ENCODE results near the gene CPT1A. TPM values are rescaled to one million over a fixed set of nuclear protein-coding genes. Genes with fewer than 3 reads are reported as not detected.

The CPT1A gene
- total RNA-seq, 1 experiment from 2014 or later = 6.3 TPM

DNA sequence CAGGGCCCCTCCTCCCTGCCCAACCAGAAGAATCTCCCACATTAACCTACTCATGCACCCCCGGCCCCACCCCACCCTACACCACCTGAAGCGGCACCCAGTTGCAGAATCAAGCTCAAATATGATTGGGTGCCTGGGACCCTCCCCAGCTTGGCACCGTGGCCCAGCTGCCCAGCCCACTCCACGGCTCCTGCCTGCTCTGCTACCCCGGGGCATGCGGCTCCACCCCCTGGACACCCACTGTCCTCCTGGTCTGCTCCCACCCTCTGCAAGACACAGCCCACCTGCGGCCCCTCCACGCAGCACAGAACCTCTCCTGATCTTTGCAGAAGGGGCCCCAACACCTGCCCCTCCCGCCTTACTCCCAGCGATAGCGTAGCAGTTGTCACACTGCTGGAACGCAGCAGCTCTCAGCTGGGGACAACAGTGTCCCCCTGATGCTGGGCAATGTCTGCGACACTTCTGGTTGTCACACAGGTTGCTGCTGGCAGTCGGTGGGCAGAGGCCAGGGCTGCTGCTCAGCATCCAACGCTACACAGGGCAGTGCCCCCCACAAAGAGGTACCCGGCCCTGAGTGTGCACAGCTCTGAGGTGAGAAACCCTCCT, 58.4 kb downstream of the CPT1A start:
- intact Hi-C loops (cut with micrococcal nuclease; ENCODE audit: unreplicated experiment) = no loop called here
- Mint-ChIP-seq H3K36me3 (ENCODE audit: insufficient read depth, unreplicated experiment) (peaks cover 6% of the 10 kb centered on the region), H3K9me3 (ENCODE audit: unreplicated experiment) (no peaks in the 10 kb centered on the region), H3K4me3 (ENCODE audit: unreplicated experiment) (no peak overlapping the region), H3K27me3 (ENCODE audit: insufficient read depth, unreplicated experiment) (no peaks in the 10 kb centered on the region), H3K4me1 (ENCODE audit: low read depth, unreplicated experiment) (no peaks in the 10 kb centered on the region), H3K27ac (ENCODE audit: unreplicated experiment) (no peak overlapping the region)
- no peaks in the 10 kb centered on the region for H3K9me3 ChIP-seq
- no peaks in the 10 kb centered on the region for H3K36me3 ChIP-seq (ENCODE audit: control insufficient read depth, insufficient read depth, low read length)
- no peak for DNase-seq
- BruUV-seq (replicated peaks) = no TSS peak
- TF ChIP-seq, protein P1, sequence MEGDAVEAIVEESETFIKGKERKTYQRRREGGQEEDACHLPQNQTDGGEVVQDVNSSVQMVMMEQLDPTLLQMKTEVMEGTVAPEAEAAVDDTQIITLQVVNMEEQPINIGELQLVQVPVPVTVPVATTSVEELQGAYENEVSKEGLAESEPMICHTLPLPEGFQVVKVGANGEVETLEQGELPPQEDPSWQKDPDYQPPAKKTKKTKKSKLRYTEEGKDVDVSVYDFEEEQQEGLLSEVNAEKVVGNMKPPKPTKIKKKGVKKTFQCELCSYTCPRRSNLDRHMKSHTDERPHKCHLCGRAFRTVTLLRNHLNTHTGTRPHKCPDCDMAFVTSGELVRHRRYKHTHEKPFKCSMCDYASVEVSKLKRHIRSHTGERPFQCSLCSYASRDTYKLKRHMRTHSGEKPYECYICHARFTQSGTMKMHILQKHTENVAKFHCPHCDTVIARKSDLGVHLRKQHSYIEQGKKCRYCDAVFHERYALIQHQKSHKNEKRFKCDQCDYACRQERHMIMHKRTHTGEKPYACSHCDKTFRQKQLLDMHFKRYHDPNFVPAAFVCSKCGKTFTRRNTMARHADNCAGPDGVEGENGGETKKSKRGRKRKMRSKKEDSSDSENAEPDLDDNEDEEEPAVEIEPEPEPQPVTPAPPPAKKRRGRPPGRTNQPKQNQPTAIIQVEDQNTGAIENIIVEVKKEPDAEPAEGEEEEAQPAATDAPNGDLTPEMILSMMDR (IDR thresholded peaks at IDR 0.05; ENCODE audit: insufficient read depth in 1 of 2, low read depth in 1 of 2, low read length in 1 of 2, severe bottlenecking in 1 of 2, unreplicated experiment in 1 of 2) = no peak
- H3K4me1 ChIP-seq = peaks cover 8% of the 10 kb centered on the region; the same call in 1 of the 2 replicates
- no peaks in the 10 kb centered on the region for H3K27me3 ChIP-seq (replicated peaks; ENCODE audit: control insufficient read depth, insufficient read depth, low read length)
- POLR2A ChIA-PET = interaction anchor here (0.6 kb wide), 1 partner anchor 17 kb away, joined by 5 read pairs; no protein-coding TSS in a partner anchor
- CTCF ChIA-PET = no interaction called here
- no peak overlapping the region for H3K4me3 ChIP-seq (ENCODE audit: low read depth, low read length)

DNA sequence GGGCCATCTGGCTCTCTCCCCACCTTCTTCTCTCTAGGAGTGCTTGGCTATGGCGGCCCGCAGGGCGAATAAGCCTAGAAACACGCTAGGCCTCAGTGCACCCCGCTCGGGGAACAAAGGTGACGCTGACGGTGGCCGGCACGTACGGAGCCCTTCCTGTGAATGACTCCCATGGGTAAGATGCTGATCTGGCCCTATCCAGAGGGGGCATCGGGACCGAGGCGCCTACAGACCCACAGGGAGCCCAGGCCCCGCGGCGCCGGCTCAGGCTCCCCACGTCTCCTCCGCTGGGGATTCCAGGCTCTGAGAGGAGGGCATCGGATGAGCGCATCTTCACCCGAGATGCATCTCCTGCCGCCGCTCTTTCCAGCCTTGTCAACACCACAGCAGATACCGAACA, 59.0 kb downstream of the CPT1A start:
- Mint-ChIP-seq H3K4me1 (ENCODE audit: low read depth, unreplicated experiment) (no peaks in the 10 kb centered on the region), H3K27me3 (ENCODE audit: insufficient read depth, unreplicated experiment) (no peaks in the 10 kb centered on the region), H3K9me3 (ENCODE audit: unreplicated experiment) (no peaks in the 10 kb centered on the region), H3K27ac (ENCODE audit: unreplicated experiment) (no peak overlapping the region), H3K4me3 (ENCODE audit: unreplicated experiment) (no peak overlapping the region), H3K36me3 (ENCODE audit: insufficient read depth, unreplicated experiment) (peaks cover 3% of the 10 kb centered on the region)
- Histone ChIP-seq H3K27me3 (replicated peaks; ENCODE audit: control insufficient read depth, insufficient read depth, low read length) (no peaks in the 10 kb centered on the region), H3K36me3 (ENCODE audit: control insufficient read depth, insufficient read depth, low read length) (no peaks in the 10 kb centered on the region), H3K4me3 (ENCODE audit: low read depth, low read length) (no peak overlapping the region), H3K9me3 (no peaks in the 10 kb centered on the region), H3K4me1 (peaks cover 8% of the 10 kb centered on the region; the same call in 1 of the 2 replicates)
- TF ChIP-seq, protein P1 (IDR thresholded peaks at IDR 0.05; ENCODE audit: insufficient read depth in 1 of 2, low read depth in 1 of 2, low read length in 1 of 2, severe bottlenecking in 1 of 2, unreplicated experiment in 1 of 2) = no peak
- CTCF ChIA-PET = no interaction called here
- no TSS peak for BruUV-seq (replicated peaks)
- intact Hi-C loops (cut with micrococcal nuclease; ENCODE audit: unreplicated experiment) = no loop called here
- POLR2A ChIA-PET = interaction anchor here (0.6 kb wide), 1 partner anchor 16 kb away, joined by 5 read pairs; no protein-coding TSS in a partner anchor
- DNase-seq = no peak

DNA sequence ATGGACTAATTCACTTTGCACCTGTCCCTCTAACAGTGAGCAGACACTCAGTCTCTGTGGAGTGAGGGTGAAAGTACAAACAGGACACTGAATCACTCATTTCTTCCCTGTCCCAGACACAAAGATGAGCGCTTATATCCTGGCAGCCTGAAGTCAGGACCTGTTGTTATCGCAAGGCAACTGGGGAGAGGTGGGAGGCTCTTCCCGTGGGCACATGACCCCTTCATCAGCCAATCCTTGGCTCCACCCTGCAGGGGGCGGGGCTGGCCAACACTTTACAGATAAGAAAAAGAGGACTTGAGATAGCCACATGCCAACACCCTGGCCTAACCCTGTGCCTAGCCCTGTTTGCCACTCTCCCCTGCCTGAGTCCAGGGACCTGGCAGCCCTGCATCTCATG, 60.9 kb downstream of the CPT1A start:
- Histone ChIP-seq H3K36me3 (ENCODE audit: control insufficient read depth, insufficient read depth, low read length) (no peaks in the 10 kb centered on the region), H3K27me3 (replicated peaks; ENCODE audit: control insufficient read depth, insufficient read depth, low read length) (no peaks in the 10 kb centered on the region), H3K9me3 (no peaks in the 10 kb centered on the region), H3K4me1 (peaks cover 8% of the 10 kb centered on the region; the same call in 1 of the 2 replicates), H3K4me3 (ENCODE audit: low read depth, low read length) (no peak overlapping the region)
- POLR2A ChIA-PET = no interaction called here
- intact Hi-C loops (cut with micrococcal nuclease; ENCODE audit: unreplicated experiment) = no loop called here
- no TSS peak for BruUV-seq (replicated peaks)
- Mint-ChIP-seq H3K9me3 (ENCODE audit: unreplicated experiment) (no peaks in the 10 kb centered on the region), H3K36me3 (ENCODE audit: insufficient read depth, unreplicated experiment) (no peaks in the 10 kb centered on the region), H3K4me3 (ENCODE audit: unreplicated experiment) (no peak overlapping the region), H3K27ac (ENCODE audit: unreplicated experiment) (no peak overlapping the region), H3K4me1 (ENCODE audit: low read depth, unreplicated experiment) (peaks cover 7% of the 10 kb centered on the region), H3K27me3 (ENCODE audit: insufficient read depth, unreplicated experiment) (no peaks in the 10 kb centered on the region)
- DNase-seq = peak; percentile 80 to 88
- TF ChIP-seq, protein P1 (IDR thresholded peaks at IDR 0.05; ENCODE audit: insufficient read depth in 1 of 2, low read depth in 1 of 2, low read length in 1 of 2, severe bottlenecking in 1 of 2, unreplicated experiment in 1 of 2) = no peak
- CTCF ChIA-PET = no interaction called here

Data from Caco-2 (cell line).